ENCODE data around the gene CNPY1.

The CNPY1 gene

GRCh38 chr7:155484483-155485399 lies 61.6 kb downstream of the CNPY1 start:
- H3K36me3 ChIP-seq (ENCODE audit: control insufficient read depth in 5 of 5, insufficient read depth in 5 of 5, low read length in 5 of 5), result no peaks in the 10 kb centered on the region
- peaks cover 0 to 2% (median 0%) of the 10 kb centered on the region in 5 donors for H3K9me3 ChIP-seq (ENCODE audit: control insufficient read depth in 5 of 5, low read length in 5 of 5)
- H3K27me3 ChIP-seq (ENCODE audit: control insufficient read depth in 5 of 5, insufficient read depth in 4 of 5, low read length in 5 of 5), result peaks cover 29 to 56% (median 45%) of the 10 kb centered on the region in 5 donors

GRCh38 chr7:155483868-155484325 lies 62.5 kb downstream of the CNPY1 start:
- Histone ChIP-seq H3K36me3 (ENCODE audit: control insufficient read depth in 5 of 5, insufficient read depth in 5 of 5, low read length in 5 of 5) (no peaks in the 10 kb centered on the region), H3K27ac (ENCODE audit: low read depth, low read length) (no peak overlapping the region)

More at GRCh38 chr7:155484483-155485399, 61.6 kb downstream of the CNPY1 start:
- Histone ChIP-seq H3K4me3 (ENCODE audit: low read depth in 1 of 5, low read length in 5 of 5) (no peak overlapping the region), H3K4me1 (ENCODE audit: control insufficient read depth in 5 of 5, insufficient read depth in 5 of 5, low read length in 5 of 5) (peaks cover 0 to 5% (median 0%) of the 10 kb centered on the region in 5 donors), H3K9ac (ENCODE audit: low read length in 5 of 5) (no peak overlapping the region), H3K27ac (ENCODE audit: low read depth, low read length) (no peak overlapping the region)

GRCh38 chr7:155483245-155483644 lies 63.1 kb downstream of the CNPY1 start:
- H3K4me1 ChIP-seq (ENCODE audit: control insufficient read depth in 5 of 5, insufficient read depth in 5 of 5, low read length in 5 of 5), result peaks cover 0 to 5% (median 0%) of the 10 kb centered on the region in 5 donors
- H3K36me3 ChIP-seq (ENCODE audit: control insufficient read depth in 5 of 5, insufficient read depth in 5 of 5, low read length in 5 of 5), result no peaks in the 10 kb centered on the region
- no peak overlapping the region for H3K27ac ChIP-seq (ENCODE audit: low read depth, low read length)
- H3K9ac ChIP-seq (ENCODE audit: low read length in 5 of 5), result no peak overlapping the region
- H3K27me3 ChIP-seq (ENCODE audit: control insufficient read depth in 5 of 5, insufficient read depth in 4 of 5, low read length in 5 of 5), result peaks cover 26 to 47% (median 38%) of the 10 kb centered on the region in 5 donors
- no peak overlapping the region for H3K4me3 ChIP-seq (ENCODE audit: low read depth in 1 of 5, low read length in 5 of 5)
- H3K9me3 ChIP-seq (ENCODE audit: control insufficient read depth in 5 of 5, low read length in 5 of 5), result peaks cover 0 to 2% (median 0%) of the 10 kb centered on the region in 5 donors

More at GRCh38 chr7:155483868-155484325, 62.5 kb downstream of the CNPY1 start:
- Histone ChIP-seq H3K9ac (ENCODE audit: low read length in 5 of 5) (no peak overlapping the region), H3K9me3 (ENCODE audit: control insufficient read depth in 5 of 5, low read length in 5 of 5) (peaks cover 0 to 2% (median 0%) of the 10 kb centered on the region in 5 donors), H3K27me3 (ENCODE audit: control insufficient read depth in 5 of 5, insufficient read depth in 4 of 5, low read length in 5 of 5) (peaks cover 26 to 51% (median 43%) of the 10 kb centered on the region in 5 donors), H3K4me1 (ENCODE audit: control insufficient read depth in 5 of 5, insufficient read depth in 5 of 5, low read length in 5 of 5) (peaks cover 0 to 5% (median 0%) of the 10 kb centered on the region in 5 donors), H3K4me3 (ENCODE audit: low read depth in 1 of 5, low read length in 5 of 5) (no peak overlapping the region)

GRCh38 chr7:155482511-155483183 lies 63.7 kb downstream of the CNPY1 start:
- Histone ChIP-seq H3K36me3 (ENCODE audit: control insufficient read depth in 5 of 5, insufficient read depth in 5 of 5, low read length in 5 of 5) (no peaks in the 10 kb centered on the region), H3K27me3 (ENCODE audit: control insufficient read depth in 5 of 5, insufficient read depth in 4 of 5, low read length in 5 of 5) (peaks cover 26 to 44% (median 33%) of the 10 kb centered on the region in 5 donors), H3K9ac (ENCODE audit: low read length in 5 of 5) (no peak overlapping the region), H3K4me1 (ENCODE audit: control insufficient read depth in 5 of 5, insufficient read depth in 5 of 5, low read length in 5 of 5) (peaks cover 0 to 5% (median 0%) of the 10 kb centered on the region in 5 donors), H3K4me3 (ENCODE audit: low read depth in 1 of 5, low read length in 5 of 5) (no peak overlapping the region), H3K27ac (ENCODE audit: low read depth, low read length) (no peak overlapping the region), H3K9me3 (ENCODE audit: control insufficient read depth in 5 of 5, low read length in 5 of 5) (peaks cover 0 to 2% (median 0%) of the 10 kb centered on the region in 5 donors)

GRCh38 chr7:155481764-155482163 lies 64.6 kb downstream of the CNPY1 start:
- Histone ChIP-seq H3K4me3 (ENCODE audit: low read depth in 1 of 5, low read length in 5 of 5) (no peak overlapping the region), H3K27me3 (ENCODE audit: control insufficient read depth in 5 of 5, insufficient read depth in 4 of 5, low read length in 5 of 5) (peaks cover 26 to 39% (median 33%) of the 10 kb centered on the region in 5 donors), H3K4me1 (ENCODE audit: control insufficient read depth in 5 of 5, insufficient read depth in 5 of 5, low read length in 5 of 5) (peaks cover 0 to 5% (median 0%) of the 10 kb centered on the region in 5 donors), H3K27ac (ENCODE audit: low read depth, low read length) (no peak overlapping the region), H3K36me3 (ENCODE audit: control insufficient read depth in 5 of 5, insufficient read depth in 5 of 5, low read length in 5 of 5) (no peaks in the 10 kb centered on the region), H3K9me3 (ENCODE audit: control insufficient read depth in 5 of 5, low read length in 5 of 5) (peaks cover 0 to 2% (median 0%) of the 10 kb centered on the region in 5 donors), H3K9ac (ENCODE audit: low read length in 5 of 5) (no peak overlapping the region)

GRCh38 chr7:155477476-155477875 lies 68.9 kb downstream of the CNPY1 start:
- Histone ChIP-seq H3K36me3 (ENCODE audit: control insufficient read depth in 5 of 5, insufficient read depth in 5 of 5, low read length in 5 of 5) (no peaks in the 10 kb centered on the region), H3K4me3 (ENCODE audit: low read depth in 1 of 5, low read length in 5 of 5) (no peak overlapping the region), H3K9me3 (ENCODE audit: control insufficient read depth in 5 of 5, low read length in 5 of 5) (peaks cover 7 to 11% (median 8%) of the 10 kb centered on the region in 5 donors)

GRCh38 chr7:155471718-155472117 lies 74.6 kb downstream of the CNPY1 start:
- Histone ChIP-seq H3K9ac (ENCODE audit: low read length in 5 of 5) (no peak overlapping the region), H3K27ac (ENCODE audit: low read depth, low read length) (no peak overlapping the region), H3K4me3 (ENCODE audit: low read depth in 1 of 5, low read length in 5 of 5) (no peak overlapping the region), H3K27me3 (ENCODE audit: control insufficient read depth in 5 of 5, insufficient read depth in 4 of 5, low read length in 5 of 5) (peaks cover 57 to 93% (median 88%) of the 10 kb centered on the region in 5 donors), H3K9me3 (ENCODE audit: control insufficient read depth in 5 of 5, low read length in 5 of 5) (peaks cover 7 to 11% (median 8%) of the 10 kb centered on the region in 5 donors), H3K4me1 (ENCODE audit: control insufficient read depth in 5 of 5, insufficient read depth in 5 of 5, low read length in 5 of 5) (peaks cover 0 to 22% (median 14%) of the 10 kb centered on the region in 5 donors), H3K36me3 (ENCODE audit: control insufficient read depth in 5 of 5, insufficient read depth in 5 of 5, low read length in 5 of 5) (no peaks in the 10 kb centered on the region)

More at GRCh38 chr7:155477476-155477875, 68.9 kb downstream of the CNPY1 start:
- Histone ChIP-seq H3K9ac (ENCODE audit: low read length in 5 of 5) (no peak overlapping the region), H3K27ac (ENCODE audit: low read depth, low read length) (no peak overlapping the region), H3K27me3 (ENCODE audit: control insufficient read depth in 5 of 5, insufficient read depth in 4 of 5, low read length in 5 of 5) (peaks cover 26 to 55% (median 46%) of the 10 kb centered on the region in 5 donors), H3K4me1 (ENCODE audit: control insufficient read depth in 5 of 5, insufficient read depth in 5 of 5, low read length in 5 of 5) (peaks cover 0 to 5% (median 0%) of the 10 kb centered on the region in 5 donors)

GRCh38 chr7:155470686-155471638 lies 75.4 kb downstream of the CNPY1 start:
- no peak overlapping the region for H3K9ac ChIP-seq (ENCODE audit: low read length in 5 of 5)
- no peak overlapping the region for H3K4me3 ChIP-seq (ENCODE audit: low read depth in 1 of 5, low read length in 5 of 5)
- H3K27ac ChIP-seq (ENCODE audit: low read depth, low read length), result no peak overlapping the region
- peaks cover 0 to 25% (median 20%) of the 10 kb centered on the region in 5 donors for H3K4me1 ChIP-seq (ENCODE audit: control insufficient read depth in 5 of 5, insufficient read depth in 5 of 5, low read length in 5 of 5)
- peaks cover 63 to 97% (median 89%) of the 10 kb centered on the region in 5 donors for H3K27me3 ChIP-seq (ENCODE audit: control insufficient read depth in 5 of 5, insufficient read depth in 4 of 5, low read length in 5 of 5)
- no peaks in the 10 kb centered on the region for H3K36me3 ChIP-seq (ENCODE audit: control insufficient read depth in 5 of 5, insufficient read depth in 5 of 5, low read length in 5 of 5)
- peaks cover 5 to 8% (median 6%) of the 10 kb centered on the region in 5 donors for H3K9me3 ChIP-seq (ENCODE audit: control insufficient read depth in 5 of 5, low read length in 5 of 5)

GRCh38 chr7:155470186-155470487 lies 76.2 kb downstream of the CNPY1 start:
- Histone ChIP-seq H3K4me3 (ENCODE audit: low read depth in 1 of 5, low read length in 5 of 5) (no peak overlapping the region), H3K9me3 (ENCODE audit: control insufficient read depth in 5 of 5, low read length in 5 of 5) (peaks cover 0 to under 1% (median 0%) of the 10 kb centered on the region in 5 donors), H3K27me3 (ENCODE audit: control insufficient read depth in 5 of 5, insufficient read depth in 4 of 5, low read length in 5 of 5) (peaks cover 63 to 98% (median 95%) of the 10 kb centered on the region in 5 donors), H3K4me1 (ENCODE audit: control insufficient read depth in 5 of 5, insufficient read depth in 5 of 5, low read length in 5 of 5) (peaks cover 0 to 25% (median 20%) of the 10 kb centered on the region in 5 donors), H3K9ac (ENCODE audit: low read length in 5 of 5) (no peak overlapping the region), H3K36me3 (ENCODE audit: control insufficient read depth in 5 of 5, insufficient read depth in 5 of 5, low read length in 5 of 5) (no peaks in the 10 kb centered on the region), H3K27ac (ENCODE audit: low read depth, low read length) (no peak overlapping the region)
